GDM1 (cell line): ENCODE results near the gene DHX36.

Source experiments
- DNase-seq: peaks from one replicate; lab custom pipeline; 2025; lab: John Stamatoyannopoulos, UW

The DHX36 gene

GRCh38 chr3:154323891-154324738 is at the start of gene DHX36:
Gene DHX36, minus strand, starts transcription at chr3:154324487. Its CDS starts 71 bp downstream, at chr3:154324416.
- DNase-seq, result peak; percentile 87

GRCh38 chr3:154367221-154367620 is 42.9 kb upstream of the DHX36 start:
- DNase-seq, result no peak

- DNase-seq, result no peak
Measured at GRCh38 chr3:154364849-154365248, 40.6 kb upstream of the DHX36 start.

GRCh38 chr3:154361099-154361498 is 36.8 kb upstream of the DHX36 start:
- no peak for DNase-seq

- no peak for DNase-seq
Measured at GRCh38 chr3:154356009-154356408, 31.7 kb upstream of the DHX36 start.

- no peak for DNase-seq
Measured at GRCh38 chr3:154349223-154349622, 24.9 kb upstream of the DHX36 start.

GRCh38 chr3:154345422-154346122 is 21.3 kb upstream of the DHX36 start:
- DNase-seq, result no peak

GRCh38 chr3:154338570-154338969 is 14.3 kb upstream of the DHX36 start:
- no peak for DNase-seq

GRCh38 chr3:154338008-154338407 is 13.7 kb upstream of the DHX36 start:
- DNase-seq, result no peak

- DNase-seq, result no peak
Measured at GRCh38 chr3:154334973-154335420, 10.7 kb upstream of the DHX36 start.

GRCh38 chr3:154327871-154328270 is 3.6 kb upstream of the DHX36 start:
- no peak for DNase-seq

GRCh38 chr3:154324919-154325318 is 632 bp upstream of the DHX36 start:
- DNase-seq, result no peak

- no peak for DNase-seq
Measured at GRCh38 chr3:154316974-154317767, 7.1 kb downstream of the DHX36 start.

- no peak for DNase-seq
Measured at GRCh38 chr3:154314152-154314551, 10.1 kb downstream of the DHX36 start.

GRCh38 chr3:154310840-154311239 is 13.4 kb downstream of the DHX36 start:
- no peak for DNase-seq

- DNase-seq, result no peak
Measured at GRCh38 chr3:154307363-154307762, 16.9 kb downstream of the DHX36 start.

GRCh38 chr3:154304936-154305335 is 19.4 kb downstream of the DHX36 start:
- DNase-seq, result no peak

GRCh38 chr3:154304116-154304786 is 20.0 kb downstream of the DHX36 start:
- no peak for DNase-seq

GRCh38 chr3:154301561-154301960 is 22.7 kb downstream of the DHX36 start:
- DNase-seq, result no peak

- DNase-seq, result no peak
Measured at GRCh38 chr3:154294016-154294415, 30.3 kb downstream of the DHX36 start.

- no peak for DNase-seq
Measured at GRCh38 chr3:154290187-154290586, 34.1 kb downstream of the DHX36 start.

- no peak for DNase-seq
Measured at GRCh38 chr3:154285221-154285620, 39.1 kb downstream of the DHX36 start.
